ENCODE measurements around the gene IFI44L. TPM values are rescaled to one million over a fixed set of nuclear protein-coding genes. Genes with fewer than 3 reads are reported as not detected.
A peak's percentile ranks its signal among the peaks of the same experiment; 100 is the strongest.

IFI44L gene
- polyA plus RNA-seq, 1 of the 3 experiments (the other 2 are of a cell fraction) = 1.1 TPM

DNA sequence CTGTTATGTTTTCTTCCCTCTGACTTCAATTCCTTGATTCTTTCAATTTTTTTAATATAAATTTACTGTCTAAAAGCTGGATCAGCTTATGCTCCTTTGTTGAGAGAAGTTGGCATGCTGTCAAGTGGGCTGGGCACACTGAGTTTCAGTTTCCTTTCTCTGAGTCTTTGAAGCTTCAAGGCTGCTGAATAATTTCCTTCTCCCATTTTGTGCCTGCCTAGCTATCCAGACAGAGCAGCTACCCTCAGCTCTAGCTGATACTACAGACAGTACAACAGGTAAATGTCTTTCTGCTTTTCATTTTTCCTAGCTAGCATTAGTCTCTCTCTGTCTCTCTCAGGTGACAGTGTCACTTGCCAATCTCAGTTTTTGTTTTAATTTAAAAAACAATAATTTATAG, 29.4 kb downstream of the IFI44L start, which contains the start of gene IFI44 (continued):
- TF ChIP-seq JUND (IDR thresholded peaks at IDR 0.05) (no peak), PBX3 (IDR thresholded peaks at IDR 0.05) (no peak), RCOR1 (IDR thresholded peaks at IDR 0.05; ENCODE audit: low read length) (no peak)

DNA sequence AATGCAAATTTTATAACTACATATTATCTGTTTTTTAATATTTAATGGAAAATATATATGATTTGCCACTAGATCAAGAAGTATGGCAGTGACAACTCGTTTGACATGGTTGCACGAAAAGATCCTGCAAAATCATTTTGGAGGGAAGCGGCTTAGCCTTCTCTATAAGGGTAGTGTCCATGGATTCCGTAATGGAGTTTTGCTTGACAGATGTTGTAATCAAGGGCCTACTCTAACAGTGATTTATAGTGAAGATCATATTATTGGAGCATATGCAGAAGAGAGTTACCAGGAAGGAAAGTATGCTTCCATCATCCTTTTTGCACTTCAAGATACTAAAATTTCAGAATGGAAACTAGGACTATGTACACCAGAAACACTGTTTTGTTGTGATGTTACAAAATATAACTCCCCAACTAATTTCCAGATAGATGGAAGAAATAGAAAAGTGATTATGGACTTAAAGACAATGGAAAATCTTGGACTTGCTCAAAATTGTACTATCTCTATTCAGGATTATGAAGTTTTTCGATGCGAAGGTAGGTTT, 29.9 kb downstream of the IFI44L start:
- TF ChIP-seq USF2 (IDR thresholded peaks at IDR 0.05; ENCODE audit: borderline replicate concordance, low read depth, low read length) (no peak), EZH2phosphoT487 (IDR thresholded peaks at IDR 0.05; ENCODE audit: borderline replicate concordance, low read depth) (no peak), YY1 (IDR thresholded peaks at IDR 0.05; ENCODE audit: low read depth) (no peak), FOXJ3 (CRISPR knock-in tag; IDR thresholded peaks at IDR 0.05) (no peak), CTCF (IDR thresholded peaks at IDR 0.05) (no peak), RXRA (IDR thresholded peaks at IDR 0.05; ENCODE audit: borderline replicate concordance, low read depth) (no peak), RAD21 (IDR thresholded peaks at IDR 0.05; ENCODE audit: low read length) (no peak), NFIC (IDR thresholded peaks at IDR 0.05; ENCODE audit: borderline replicate concordance) (no peak), SMC3 (IDR thresholded peaks at IDR 0.05; ENCODE audit: low read depth, low read length) (no peak), FOSL2 (IDR thresholded peaks at IDR 0.05; ENCODE audit: borderline replicate concordance, low read depth) (no peak), FOXM1 (IDR thresholded peaks at IDR 0.05; ENCODE audit: low read depth) (no peak), TCF12 (IDR thresholded peaks at IDR 0.05) (no peak), ELF1 (IDR thresholded peaks at IDR 0.05) (no peak), MXI1 (IDR thresholded peaks at IDR 0.05; ENCODE audit: low read depth, low read length) (no peak), EP300 (IDR thresholded peaks at IDR 0.05; ENCODE audit: borderline replicate concordance in 1 of 2, low read depth in 1 of 2, low read length in 1 of 2) (no peak), PBX3 (IDR thresholded peaks at IDR 0.05) (no peak; the same call in 1 of the 2 replicates)
- TF ChIP-seq, protein P1, sequence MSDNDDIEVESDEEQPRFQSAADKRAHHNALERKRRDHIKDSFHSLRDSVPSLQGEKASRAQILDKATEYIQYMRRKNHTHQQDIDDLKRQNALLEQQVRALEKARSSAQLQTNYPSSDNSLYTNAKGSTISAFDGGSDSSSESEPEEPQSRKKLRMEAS (IDR thresholded peaks at IDR 0.05; ENCODE audit: low read depth) = no peak
- Histone ChIP-seq H3K79me2 (ENCODE audit: insufficient read depth) (no peaks in the 10 kb centered on the region), H3K9ac (0 out of 2 replicates have a peak overlapping the region, but pooled peaks have one; percentile 4), H3K36me3 (replicated peaks in 1 of 2; ENCODE audit: control insufficient read depth in 1 of 2, insufficient read depth in 2 of 2, low read length in 1 of 2) (peaks cover 4% of the 10 kb centered on the region in 2 experiments), H3F3A (replicated peaks; ENCODE audit: insufficient read depth) (no peaks in the 10 kb centered on the region), H3K4me3 (ENCODE audit: low read depth in 2 of 2, low read length in 1 of 2) (peak overlapping the region; percentile 36 to 46; a peak in 2 of 4 replicates), H3K9me3 (no peaks in the 10 kb centered on the region), H3K4me1 (ENCODE audit: control insufficient read depth in 1 of 2, insufficient read depth in 2 of 2, low read depth in 1 of 2, low read length in 1 of 2) (peaks cover 0 to 8% of the 10 kb centered on the region in 2 experiments; a peak in 2 of 4 replicates), H3K9me2 (no peaks in the 10 kb centered on the region), H3K27me3 (ENCODE audit: insufficient read depth) (no peaks in the 10 kb centered on the region), H2AFZ (ENCODE audit: low read depth) (peak overlapping the region; percentile 85), H3K27ac (ENCODE audit: low read depth in 2 of 2, low read length in 1 of 2) (no peak overlapping the region; a peak in 2 of 4 replicates), H4K20me1 (ENCODE audit: insufficient read depth) (no peaks in the 10 kb centered on the region), H3K4me2 (peak overlapping the region; percentile 62)
- POLR2A ChIA-PET = no interaction called here
- CTCF ChIA-PET = no interaction called here
- DNase-seq = no peak
- 89% methylated on average over 6 of the region's 6 CpGs for WGBS (ENCODE audit: low lambda C conversion rate)

Measured in SK-N-SH (cell line).